ENCODE results near the gene FYN. TPM values are rescaled to one million over a fixed set of nuclear protein-coding genes. Genes with fewer than 3 reads are reported as not detected.

FYN gene
- total RNA-seq, 1 experiment from 2014 or later: 18.5 TPM

DNA sequence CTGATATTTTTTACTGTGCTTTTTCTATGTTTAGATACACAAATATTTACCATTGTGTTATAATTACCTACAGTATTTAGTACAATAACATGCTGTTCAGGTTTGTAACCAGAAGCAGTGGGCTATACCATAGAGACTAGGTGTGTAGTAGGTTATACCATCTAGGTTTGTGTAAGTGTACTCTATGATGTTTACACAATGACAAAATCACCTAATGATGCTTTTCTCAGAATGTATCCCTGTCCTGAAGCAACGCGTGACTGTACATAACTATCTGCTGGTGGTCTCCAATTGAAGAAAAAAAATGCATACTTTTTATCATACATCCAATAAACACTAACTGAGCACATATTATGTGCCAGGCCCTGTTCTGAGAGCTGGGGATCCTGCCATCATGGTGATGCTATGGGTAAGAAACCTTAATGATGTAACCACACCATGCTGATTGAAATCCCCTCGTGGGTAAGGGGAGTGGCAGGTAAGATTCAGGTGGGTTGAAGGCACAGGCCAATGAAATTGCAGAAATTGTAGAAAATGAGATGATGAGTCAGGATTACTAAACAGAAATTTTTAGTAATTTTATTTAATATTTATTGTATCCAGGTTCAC, 76.8 kb downstream of the FYN start (continued):
- no peak for TF ChIP-seq YY1 (IDR thresholded peaks at IDR 0.05; ENCODE audit: extremely low read depth, insufficient replicate concordance, low read depth, low read length)
- no peak for TF ChIP-seq EZH2phosphoT487 (IDR thresholded peaks at IDR 0.05; ENCODE audit: borderline replicate concordance)
- TF ChIP-seq EGR1 (IDR thresholded peaks at IDR 0.05; ENCODE audit: low read depth): no peak
- no peak for TF ChIP-seq POLR2AphosphoS5 (IDR thresholded peaks at IDR 0.05; ENCODE audit: low read depth, low read length)
- no peak for TF ChIP-seq ATF3 (IDR thresholded peaks at IDR 0.05)
- TF ChIP-seq CTCF (IDR thresholded peaks at IDR 0.05 in 2 of 3, conservative IDR thresholded peaks at IDR 0.05 in 1 of 3; ENCODE audit: borderline replicate concordance in 1 of 3, insufficient read depth in 1 of 3, low read depth in 2 of 3, low read length in 2 of 3): no peak
- TF ChIP-seq POLR2A (IDR thresholded peaks at IDR 0.05; ENCODE audit: borderline replicate concordance, extremely low read depth, insufficient read depth, insufficient read length): no peak
- TF ChIP-seq CEBPB (IDR thresholded peaks at IDR 0.05; ENCODE audit: low read depth): no peak
- no peak for TF ChIP-seq ELF1 (IDR thresholded peaks at IDR 0.05; ENCODE audit: borderline replicate concordance, low read depth)

DNA sequence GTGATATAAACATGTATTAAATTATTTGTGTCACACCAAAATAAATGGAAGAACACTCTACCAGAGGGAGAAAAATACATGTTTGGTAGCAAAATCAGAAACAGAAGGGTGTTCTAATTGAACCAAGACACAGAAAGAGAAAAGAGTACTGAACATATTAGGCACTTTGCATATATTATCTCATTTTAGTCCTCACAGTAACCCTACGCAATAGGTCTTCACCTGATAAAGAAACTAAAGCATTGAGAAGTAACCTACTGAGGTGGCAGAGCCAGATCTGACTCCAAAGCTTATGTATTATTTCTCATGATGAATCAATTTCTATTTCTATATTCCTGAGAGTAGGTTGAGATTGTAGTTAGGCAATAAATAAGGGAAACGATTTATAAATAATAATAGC, 77.7 kb downstream of the FYN start:
- no peak for DNase-seq (ENCODE audit: low read depth, low spot score)
- Histone ChIP-seq H3K36me3 (ENCODE audit: control insufficient read depth in 1 of 2, insufficient read depth in 2 of 2, low read length in 2 of 2) (no peaks in the 10 kb centered on the region), H3K9me3 (ENCODE audit: control insufficient read depth in 1 of 2, insufficient read depth in 1 of 2, low read depth in 1 of 2, low read length in 2 of 2) (no peaks in the 10 kb centered on the region), H3K4me3 (replicated peaks in 1 of 2; ENCODE audit: low read depth in 1 of 2, low read length in 2 of 2) (no peak overlapping the region), H4K20me1 (ENCODE audit: insufficient read depth) (no peaks in the 10 kb centered on the region), H3K27me3 (ENCODE audit: insufficient read depth, low read length) (no peaks in the 10 kb centered on the region), H3K9ac (ENCODE audit: low read length) (no peak overlapping the region), H2AFZ (ENCODE audit: low read depth, low read length, poor library complexity, severe bottlenecking) (no peak overlapping the region), H3K9me2 (ENCODE audit: insufficient read depth) (no peaks in the 10 kb centered on the region), H3K27ac (ENCODE audit: low read depth, low read length) (no peak overlapping the region), H3K4me2 (ENCODE audit: low read length) (no peak overlapping the region), H3K79me2 (ENCODE audit: insufficient read depth, low read length) (no peaks in the 10 kb centered on the region), H3K4me1 (ENCODE audit: control insufficient read depth in 1 of 2, insufficient read depth in 2 of 2, low read length in 2 of 2) (no peaks in the 10 kb centered on the region)
- intact Hi-C loops (cut with micrococcal nuclease): no loop called here
- no TSS peak for BruUV-seq (replicated peaks)
- RAD21 ChIA-PET (ENCODE audit: low non-redundant PET in 1 of 2, low total read pairs in 2 of 2, uncharacterized antibody in 2 of 2, unreplicated experiment in 2 of 2): no interaction called here
- ATAC-seq: no peak
- CTCF ChIA-PET: no interaction called here
- POLR2A ChIA-PET: no interaction called here
- TF ChIP-seq EZH2 (IDR thresholded peaks at IDR 0.05) (no peak), CTCF (IDR thresholded peaks at IDR 0.05 in 2 of 3, conservative IDR thresholded peaks at IDR 0.05 in 1 of 3; ENCODE audit: borderline replicate concordance in 1 of 3, insufficient read depth in 1 of 3, low read depth in 2 of 3, low read length in 2 of 3) (no peak), REST (IDR thresholded peaks at IDR 0.05; ENCODE audit: low read depth) (no peak), EGR1 (IDR thresholded peaks at IDR 0.05; ENCODE audit: low read depth) (no peak), ZNF274 (IDR thresholded peaks at IDR 0.05; ENCODE audit: low read depth, low read length) (no peak), ZBTB33 (IDR thresholded peaks at IDR 0.05; ENCODE audit: extremely low read depth, insufficient replicate concordance, low read length) (no peak)
